HEK293T (cell line): Measurements from ENCODE around the gene DOK7.

ENCODE experiments used
- CTBP1 ChIP-seq: fragments of 450-650 bp; IDR thresholded peaks from 2 replicates; pipeline ENCODE4 v1.6.1; 2016; ENCODE audit warnings: borderline replicate concordance
- FOXA1 ChIP-seq: fragments of 450-650 bp; IDR thresholded peaks from 2 replicates; pipeline ENCODE4 v1.6.1; 2016; ENCODE audit warnings: mild to moderate bottlenecking
- NFRKB ChIP-seq: fragments of 450-650 bp; IDR thresholded peaks from 2 replicates; pipeline ENCODE4 v1.6.1; 2016; ENCODE audit warnings: mild to moderate bottlenecking, moderate library complexity
- TF ChIP-seq, protein P1 (sequence below): fragments of 450-650 bp; IDR thresholded peaks from 2 replicates; pipeline ENCODE4 v1.6.1; 2016

DNA sequence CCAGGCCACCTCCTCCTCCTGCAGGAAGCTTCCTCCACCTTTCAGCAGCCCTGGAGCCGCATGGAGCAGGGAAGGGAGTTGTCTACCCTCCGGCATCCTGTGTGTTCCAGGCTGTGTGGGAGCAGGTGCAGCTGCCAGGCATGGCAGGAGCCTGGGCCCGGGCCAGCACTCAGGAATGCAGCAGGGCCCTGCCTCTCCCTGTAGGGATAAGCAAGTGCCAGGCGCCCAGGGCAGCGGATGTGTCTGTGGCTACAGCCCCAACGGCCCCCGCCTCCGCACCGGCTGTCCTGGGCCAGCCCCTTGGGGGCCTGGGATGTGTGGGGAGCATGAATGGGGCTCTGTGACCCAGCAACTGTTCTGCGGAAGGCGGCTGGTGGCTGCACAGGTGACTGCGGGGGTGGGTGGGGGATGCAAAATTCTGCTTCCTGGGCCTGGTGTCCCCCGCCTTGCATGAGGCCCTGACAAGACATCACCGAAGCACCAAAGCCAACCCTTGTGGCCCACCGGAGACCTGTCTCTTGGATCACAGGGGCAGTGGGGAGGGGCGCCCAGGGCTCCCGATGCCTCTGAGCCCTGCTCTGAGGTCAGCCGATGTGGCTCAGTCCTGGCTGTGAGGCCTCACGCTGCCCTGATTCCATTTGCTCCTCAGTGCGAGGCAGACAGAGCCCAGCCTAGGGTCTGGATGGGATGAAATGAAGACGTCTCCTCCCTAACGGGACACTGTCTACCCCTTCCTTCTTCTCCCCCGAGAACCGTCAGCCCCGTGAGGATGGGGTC lies 1.4 kb upstream of the DOK7 start:
- TF ChIP-seq NFRKB (no peak), CTBP1 (no peak), FOXA1 (no peak)
- TF ChIP-seq, protein P1, sequence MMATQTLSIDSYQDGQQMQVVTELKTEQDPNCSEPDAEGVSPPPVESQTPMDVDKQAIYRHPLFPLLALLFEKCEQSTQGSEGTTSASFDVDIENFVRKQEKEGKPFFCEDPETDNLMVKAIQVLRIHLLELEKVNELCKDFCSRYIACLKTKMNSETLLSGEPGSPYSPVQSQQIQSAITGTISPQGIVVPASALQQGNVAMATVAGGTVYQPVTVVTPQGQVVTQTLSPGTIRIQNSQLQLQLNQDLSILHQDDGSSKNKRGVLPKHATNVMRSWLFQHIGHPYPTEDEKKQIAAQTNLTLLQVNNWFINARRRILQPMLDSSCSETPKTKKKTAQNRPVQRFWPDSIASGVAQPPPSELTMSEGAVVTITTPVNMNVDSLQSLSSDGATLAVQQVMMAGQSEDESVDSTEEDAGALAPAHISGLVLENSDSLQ: no peak
